GM19193 (cell line): ENCODE results near the gene GATAD2B.

ENCODE experiments used
- POLR2A ChIP-seq: IDR thresholded peaks from 4 replicates; pipeline ENCODE4 v1.6.1; 2011; ENCODE audit not compliant: insufficient read depth, insufficient read length; ENCODE audit errors: extremely low read depth

GATAD2B gene

DNA sequence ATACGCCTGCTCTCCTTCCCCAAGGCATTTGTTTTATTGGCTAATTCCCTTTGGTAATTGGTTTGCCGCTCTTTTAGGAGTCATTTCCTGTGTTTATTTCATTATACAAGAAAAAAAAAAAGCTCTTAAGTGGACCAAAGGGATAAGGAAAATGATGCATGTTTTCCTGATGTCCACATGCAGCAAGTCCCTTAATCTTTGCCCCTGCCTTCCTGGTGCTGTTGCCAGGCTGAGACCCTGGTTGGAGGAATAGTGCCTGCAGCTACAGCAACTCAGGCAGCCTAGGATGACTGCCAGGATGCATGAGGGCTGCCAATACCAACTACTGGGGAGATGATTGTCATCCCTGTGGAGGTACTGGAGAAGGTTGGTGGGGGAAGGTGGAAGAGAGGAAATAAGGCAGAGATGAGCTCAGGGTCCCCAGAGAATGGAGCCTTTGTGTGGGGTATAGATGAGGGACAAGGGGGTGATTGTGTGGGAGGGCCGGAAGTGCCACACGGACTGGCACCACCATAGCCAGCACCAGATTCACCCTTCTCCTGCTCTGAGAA is 6.1 kb upstream of the GATAD2B start:
- TF ChIP-seq POLR2A: no peak

DNA sequence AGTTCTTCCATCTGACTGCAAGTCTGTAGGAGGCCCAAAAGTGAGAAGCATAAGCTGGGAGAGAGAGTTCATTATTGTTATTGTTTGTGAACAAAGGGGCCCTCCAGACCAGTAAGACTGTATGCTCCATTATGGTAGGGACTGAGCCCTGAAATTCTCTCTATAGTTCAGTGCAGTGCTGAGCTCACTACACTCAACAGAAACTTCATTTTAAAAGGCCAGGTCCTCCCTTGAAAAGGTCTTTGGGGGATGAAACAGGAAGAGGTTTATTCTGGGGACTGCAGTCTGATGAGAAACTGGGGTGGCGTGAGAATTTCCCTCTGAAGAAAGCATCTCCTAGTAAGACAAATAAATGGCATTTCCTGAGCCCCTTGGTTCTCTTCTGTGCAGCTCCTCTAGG is 5.5 kb upstream of the GATAD2B start:
- no peak for TF ChIP-seq POLR2A

DNA sequence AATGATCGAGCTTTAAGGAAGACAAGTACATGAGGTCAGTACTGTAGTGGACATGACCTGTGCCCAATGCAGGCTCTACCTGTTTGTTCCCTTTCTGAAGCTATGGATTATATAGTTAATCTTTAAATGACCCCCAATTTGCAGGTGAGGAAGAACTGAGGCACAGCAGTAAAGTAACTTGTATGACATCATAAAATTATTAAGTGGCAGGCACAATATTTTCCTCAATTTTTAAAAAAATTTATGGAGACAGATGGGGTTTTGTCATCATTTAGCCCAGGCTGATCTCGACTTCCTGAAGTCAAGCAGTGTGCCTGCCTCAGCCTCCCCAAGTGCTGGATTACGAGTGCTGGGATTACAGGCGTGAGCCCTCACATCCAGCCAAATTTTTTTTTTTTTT is 3.6 kb upstream of the GATAD2B start:
- TF ChIP-seq POLR2A: no peak

DNA sequence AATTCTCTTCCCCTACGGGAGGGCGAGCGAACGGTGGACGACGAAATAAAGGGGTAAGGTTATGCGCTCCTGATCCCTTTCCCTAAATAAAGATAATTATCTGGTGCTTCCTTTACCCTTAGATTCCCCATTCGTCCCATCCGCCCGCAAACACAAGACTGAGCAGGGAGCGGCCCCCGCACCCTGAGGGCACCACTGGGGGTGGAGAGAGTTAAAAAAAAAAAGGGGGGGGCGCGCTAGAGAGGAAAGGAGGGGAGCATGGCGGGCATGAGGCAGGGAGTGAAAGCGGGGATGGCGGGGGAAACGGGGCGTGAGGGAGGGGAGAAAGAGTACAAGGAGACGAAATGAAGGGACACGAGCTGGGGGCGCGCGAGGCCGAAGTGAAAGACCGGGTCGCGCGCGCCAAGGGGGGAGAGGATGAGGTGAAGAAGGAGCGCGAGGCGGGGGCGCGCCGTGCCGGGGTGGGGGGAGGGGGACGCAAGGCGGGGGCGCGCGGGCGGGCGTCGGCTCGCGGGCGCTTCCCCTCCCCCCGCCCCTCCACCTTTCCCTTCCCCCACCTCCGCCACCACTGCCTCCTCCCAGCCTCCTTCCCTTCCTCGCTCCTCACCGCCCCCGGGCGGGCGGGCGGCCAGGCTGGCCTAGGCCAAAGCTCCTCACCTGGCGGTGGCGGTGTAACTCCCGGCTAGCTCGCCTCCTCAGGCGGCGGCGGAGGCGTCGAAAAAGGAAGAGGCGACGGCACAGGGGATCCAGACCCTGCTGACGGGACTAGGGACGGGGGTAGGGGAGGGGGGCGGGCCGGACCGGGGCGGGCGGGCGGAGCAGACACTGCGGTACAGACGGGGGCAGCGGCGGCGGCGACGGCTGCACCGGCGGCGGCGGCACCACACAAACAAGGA is 448 bp downstream of the GATAD2B start:
- no peak for TF ChIP-seq POLR2A

DNA sequence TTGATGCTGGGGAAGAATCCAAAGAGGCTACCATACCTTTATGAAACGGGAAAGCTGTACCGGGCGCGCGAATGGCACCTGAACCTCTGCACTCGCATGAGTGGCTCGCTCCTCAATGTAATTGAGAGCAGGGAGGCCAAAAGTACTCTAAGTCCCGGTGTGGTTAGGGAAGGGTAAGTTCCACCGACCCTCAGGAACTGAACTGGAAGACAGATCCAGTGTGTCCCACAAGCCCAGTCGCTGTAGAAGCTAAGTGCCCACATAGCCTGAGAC is 1.0 kb downstream of the GATAD2B start:
- no peak for TF ChIP-seq POLR2A

DNA sequence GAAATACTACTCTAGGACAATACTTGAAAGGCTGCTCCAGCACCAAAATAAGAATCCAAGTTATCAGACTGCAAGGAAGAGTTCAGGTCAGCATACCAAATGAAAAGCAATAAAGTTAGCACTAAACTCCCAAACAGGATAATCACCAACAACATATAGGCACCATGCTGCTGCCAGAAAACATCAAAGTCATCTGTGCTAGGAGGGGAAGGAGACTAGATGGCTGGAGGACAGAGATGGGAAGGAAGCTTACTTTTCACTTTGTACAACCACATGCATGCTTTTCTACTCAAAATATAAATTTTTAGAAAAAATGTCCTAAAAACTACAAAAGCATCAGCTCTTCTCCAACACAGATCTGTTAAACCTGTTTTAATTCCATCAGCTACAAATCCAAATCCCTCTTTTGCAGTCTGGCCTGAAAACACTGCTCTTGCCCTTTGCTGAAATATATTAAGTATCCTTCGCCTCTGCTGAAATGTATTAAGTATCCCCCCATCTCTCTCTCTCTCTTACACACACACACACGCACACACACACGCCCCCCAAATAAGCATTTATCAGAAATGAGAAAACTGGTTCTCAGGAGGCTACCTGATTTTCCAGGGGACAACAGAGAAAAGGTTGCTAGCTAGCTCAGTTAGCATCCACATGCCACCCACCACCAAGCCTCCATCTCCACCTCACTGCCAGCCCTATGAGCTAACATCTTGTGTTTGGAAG is 1.5 kb downstream of the GATAD2B start:
- no peak for TF ChIP-seq POLR2A

DNA sequence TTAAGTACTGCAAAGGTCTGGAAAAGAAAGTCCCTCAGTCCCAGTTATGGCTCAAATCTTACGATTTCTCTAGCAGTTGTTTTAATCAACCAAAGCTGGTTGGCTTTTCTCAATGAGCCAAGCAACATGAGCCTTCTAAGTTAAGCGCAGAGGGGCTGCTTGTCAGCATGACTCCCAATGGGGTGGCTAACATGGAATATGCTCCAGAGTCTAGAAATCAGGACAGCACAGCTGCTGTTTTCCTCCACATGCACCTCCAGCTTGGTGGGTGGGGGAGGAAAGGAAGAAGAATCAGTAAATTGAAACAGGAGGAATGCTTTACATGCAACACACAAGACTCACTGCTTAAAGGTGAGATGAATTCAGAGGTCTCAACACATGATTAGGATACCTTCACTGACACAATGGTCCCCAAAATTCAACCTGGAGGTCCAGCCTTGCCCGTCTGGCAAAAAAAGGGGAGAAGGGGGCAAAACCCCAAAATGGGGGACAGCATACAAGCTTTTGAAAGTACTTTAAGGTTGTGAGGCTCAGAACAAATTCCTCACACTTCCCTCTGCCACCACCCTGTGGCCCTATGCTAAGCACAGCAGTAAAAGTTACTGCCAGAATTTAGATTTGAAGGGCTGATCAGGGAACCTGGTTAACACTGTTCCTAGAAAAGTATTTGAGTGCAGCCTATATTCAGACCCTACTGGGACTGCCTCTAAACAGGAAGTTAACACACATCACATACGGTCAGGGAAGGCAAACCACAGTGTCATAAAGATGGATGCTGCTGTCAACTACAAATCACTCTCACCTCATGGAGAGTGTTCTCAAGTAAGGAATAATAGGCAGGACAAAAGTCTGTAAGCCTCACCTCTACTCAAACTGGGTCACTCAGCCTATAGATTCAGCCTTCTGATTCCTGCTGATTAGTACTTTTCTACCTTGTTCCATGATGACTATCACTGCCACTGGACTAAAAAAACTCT is 2.6 kb downstream of the GATAD2B start:
- no peak for TF ChIP-seq POLR2A

DNA sequence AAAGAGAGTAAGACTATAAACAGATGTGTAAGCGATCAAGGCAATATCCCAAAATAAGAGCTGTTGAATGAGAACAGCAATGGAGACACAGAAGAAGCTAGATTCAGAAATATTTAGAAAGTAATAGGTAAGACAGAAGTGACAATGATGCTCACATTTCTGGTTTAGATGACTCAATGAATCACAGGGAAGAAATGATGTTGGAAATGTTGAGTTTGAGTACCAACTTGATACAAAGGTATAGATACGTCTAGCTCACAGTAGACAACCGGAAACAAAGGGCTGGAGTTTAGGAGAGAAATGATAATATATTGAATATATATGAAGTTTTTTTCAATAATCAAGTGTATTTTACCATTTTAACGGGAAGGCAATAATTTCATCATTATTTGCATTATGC is 6.5 kb downstream of the GATAD2B start:
- TF ChIP-seq POLR2A: no peak

DNA sequence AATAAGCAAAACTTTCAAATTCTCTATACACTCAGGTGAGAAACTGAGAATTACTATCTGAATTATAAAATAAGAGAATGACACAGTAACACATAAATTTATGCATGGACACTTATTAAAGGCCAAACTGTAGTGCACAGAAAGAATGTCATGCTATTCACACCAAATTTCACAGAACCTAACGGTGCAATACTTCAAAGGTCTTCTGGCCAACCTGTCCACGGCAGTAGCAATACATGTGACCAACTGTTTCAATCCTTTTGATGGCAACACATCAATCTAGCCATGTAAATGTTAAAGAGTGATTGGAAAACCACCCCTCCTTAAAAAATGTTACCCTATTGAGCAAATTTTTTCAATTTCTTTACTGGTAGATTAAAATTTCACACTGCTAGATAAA is 10.4 kb downstream of the GATAD2B start:
- no peak for TF ChIP-seq POLR2A

DNA sequence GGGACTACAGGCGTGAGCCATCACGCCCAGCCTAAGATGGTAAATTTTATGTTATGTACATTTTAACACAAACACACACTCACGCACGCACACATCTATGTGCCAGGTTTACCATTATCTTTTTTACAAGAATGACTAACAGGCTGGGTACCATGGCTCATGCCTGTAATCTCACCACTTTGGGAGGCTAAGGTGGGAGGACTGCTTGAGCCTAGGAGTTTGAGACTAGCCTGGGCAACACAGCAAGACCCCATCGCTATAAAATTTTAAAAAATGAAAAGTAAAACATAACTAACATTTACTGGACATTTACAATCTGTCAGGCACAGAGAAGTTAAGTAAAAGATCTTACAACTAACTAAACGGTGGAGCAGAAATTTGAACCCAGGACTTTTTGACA is 14.7 kb downstream of the GATAD2B start:
- no peak for TF ChIP-seq POLR2A

DNA sequence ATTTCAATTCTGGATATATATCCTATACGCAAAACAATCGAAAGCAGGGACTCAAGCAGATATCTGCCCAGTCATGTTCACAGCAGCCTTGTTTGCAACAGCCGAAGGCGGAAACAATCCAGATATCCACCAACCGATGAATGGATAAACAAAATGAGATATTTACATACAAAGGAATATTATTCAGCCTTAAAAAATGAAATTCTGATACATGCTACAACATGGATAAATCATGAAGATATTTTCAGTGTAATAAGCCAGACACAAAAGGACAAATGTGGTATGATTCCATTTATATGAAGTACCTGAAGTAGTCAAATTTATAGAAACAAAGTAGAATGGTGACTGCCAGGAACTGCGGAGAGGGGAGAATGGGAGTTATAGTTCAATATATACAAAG is 15.6 kb downstream of the GATAD2B start:
- no peak for TF ChIP-seq POLR2A

DNA sequence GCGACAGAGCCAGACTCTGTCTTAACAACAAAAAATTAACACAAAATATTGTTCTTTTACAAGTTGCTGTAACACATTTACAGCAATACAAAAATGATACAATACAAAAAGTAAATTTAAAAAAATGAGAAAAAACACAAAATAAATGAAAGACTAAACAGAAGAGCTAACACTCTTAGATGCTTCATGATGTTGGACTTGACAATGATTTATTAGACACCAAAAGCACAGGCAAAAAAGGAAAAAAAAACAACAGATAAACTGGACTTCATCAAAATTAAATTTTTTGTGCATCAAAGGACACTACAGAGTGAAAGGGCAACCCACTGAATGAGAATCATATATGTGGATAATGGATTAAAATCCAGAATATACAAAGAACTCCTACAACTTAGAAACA is 16.4 kb downstream of the GATAD2B start:
- TF ChIP-seq POLR2A: no peak

DNA sequence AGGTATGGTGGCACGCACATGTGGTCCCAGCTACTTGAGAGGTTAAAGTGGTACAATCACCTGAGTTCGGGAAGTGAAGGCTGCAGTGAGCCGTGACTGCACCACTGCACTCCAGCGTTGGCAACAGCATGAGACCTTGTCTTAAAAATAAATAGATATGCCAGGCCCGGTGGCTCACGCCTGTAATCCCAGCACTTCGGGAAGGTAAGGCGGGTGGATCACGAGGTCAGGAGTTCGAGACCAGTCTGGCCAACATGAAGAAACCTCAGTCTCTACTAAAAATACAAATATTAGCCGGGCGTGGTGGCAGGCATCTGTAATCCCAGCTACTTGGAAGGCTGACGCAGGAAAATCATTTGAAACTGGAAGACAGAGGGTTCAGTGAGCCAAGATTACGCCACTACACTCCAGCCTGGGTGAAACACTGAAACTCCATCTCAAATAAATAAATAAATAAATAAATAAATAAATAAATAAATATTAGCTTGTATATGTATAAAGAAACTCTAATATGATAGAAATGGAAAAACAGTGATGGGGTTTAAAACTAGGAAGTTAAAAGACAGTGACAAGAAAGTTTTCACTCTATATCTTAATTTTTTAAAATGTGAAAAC is 18.8 kb downstream of the GATAD2B start:
- TF ChIP-seq POLR2A: no peak

DNA sequence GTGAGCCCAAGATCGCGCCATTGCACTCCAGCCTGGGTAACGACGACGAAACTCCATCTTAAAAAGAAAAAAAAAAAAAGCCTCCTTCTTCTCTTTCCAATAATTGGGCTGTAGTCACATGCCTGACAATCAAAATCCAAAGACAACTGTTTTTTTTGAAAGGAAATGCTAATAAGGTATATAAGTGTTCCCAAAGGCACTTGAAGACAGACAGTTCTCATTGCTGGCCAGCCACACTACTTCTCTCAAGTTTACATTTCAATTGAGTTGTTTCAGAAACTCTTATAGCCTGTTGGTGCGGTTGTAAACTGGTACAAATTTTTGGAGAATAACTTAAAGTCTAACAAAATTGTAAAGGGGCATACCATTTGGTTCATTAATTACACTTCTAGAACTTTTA is 23.3 kb downstream of the GATAD2B start:
- TF ChIP-seq POLR2A: no peak
